ENCODE results near the gene CMSS1. TPM values are rescaled to one million over a fixed set of nuclear protein-coding genes. Genes with fewer than 3 reads are reported as not detected.

CMSS1 gene
- total RNA-seq, 1 donor: 8.6 TPM

- H3K4me3 ChIP-seq (ENCODE audit: low read depth, low read length): no peak overlapping the region
- no peak for TF ChIP-seq CTCF (IDR thresholded peaks at IDR 0.05; ENCODE audit: insufficient read depth, low read depth, low read length)
- DNase-seq (ENCODE audit: low read depth): no peak
These were observed 98.3 kb downstream of the CMSS1 start for GRCh38 chr3:99915906-99916432.

- no peak for DNase-seq (ENCODE audit: low read depth)
- no peak for TF ChIP-seq CTCF (IDR thresholded peaks at IDR 0.05; ENCODE audit: insufficient read depth, low read depth, low read length)
- no peak overlapping the region for H3K4me3 ChIP-seq (ENCODE audit: low read depth, low read length)
These were observed 101.1 kb downstream of the CMSS1 start for GRCh38 chr3:99918715-99919114.

- H3K4me3 ChIP-seq (ENCODE audit: low read depth, low read length): no peak overlapping the region
- DNase-seq (ENCODE audit: low read depth): no peak
- TF ChIP-seq CTCF (IDR thresholded peaks at IDR 0.05; ENCODE audit: insufficient read depth, low read depth, low read length): no peak
These were observed 102.0 kb downstream of the CMSS1 start for GRCh38 chr3:99919694-99920093.

GRCh38 chr3:99920481-99921376 lies 103.1 kb downstream of the CMSS1 start:
- TF ChIP-seq CTCF (IDR thresholded peaks at IDR 0.05; ENCODE audit: insufficient read depth, low read depth, low read length): no peak
- peak; percentile 80 for DNase-seq (ENCODE audit: low read depth)
- no peak overlapping the region for H3K4me3 ChIP-seq (ENCODE audit: low read depth, low read length)

- no peak for TF ChIP-seq CTCF (IDR thresholded peaks at IDR 0.05; ENCODE audit: insufficient read depth, low read depth, low read length)
- no peak overlapping the region for H3K4me3 ChIP-seq (ENCODE audit: low read depth, low read length)
- no peak for DNase-seq (ENCODE audit: low read depth)
These were observed 103.7 kb downstream of the CMSS1 start for GRCh38 chr3:99921377-99921695.

GRCh38 chr3:99921986-99922385 lies 104.3 kb downstream of the CMSS1 start:
- no peak for TF ChIP-seq CTCF (IDR thresholded peaks at IDR 0.05; ENCODE audit: insufficient read depth, low read depth, low read length)

More at GRCh38 chr3:99921986-99922385, 104.3 kb downstream of the CMSS1 start:
- DNase-seq (ENCODE audit: low read depth): no peak
- H3K4me3 ChIP-seq (ENCODE audit: low read depth, low read length): no peak overlapping the region

Measured in fibroblast of villous mesenchyme (primary cell).